Esophagus muscularis mucosa (tissue), 4 donors: ENCODE data around the gene RPS14. TPM values are rescaled to one million over a fixed set of nuclear protein-coding genes. Genes with fewer than 3 reads are reported as not detected.

Source experiments
- DNase-seq: peaks from one replicate; pipeline ENCODE4 v3.0.0-alpha.2; 2017; ENCODE audit errors: extremely low spot score
- H3K27ac ChIP-seq, 4 donors: fragments of 200-600 bp; sonication (generic); replicated peaks in 1 of 4; 1 replicate in 3 of 4; 2 replicates in 1 of 4; pipeline ENCODE4 v1.5.1; 2016 to 2019; ENCODE audit warnings: mild to moderate bottlenecking in 1 of 4
- H3K27me3 ChIP-seq, 4 donors: fragments of 200-600 bp; sonication (generic); one replicate each; pipeline versions ENCODE4 v1.5.1 to v1.6.0; 2016 to 2019
- H3K36me3 ChIP-seq, 4 donors: fragments of 200-600 bp; sonication (generic); one replicate each; pipeline ENCODE4 v1.5.1; 2016 to 2019
- H3K4me1 ChIP-seq, 4 donors: fragments of 200-600 bp; sonication (generic); one replicate each; pipeline ENCODE4 v1.5.1; 2016 to 2019
- H3K4me3 ChIP-seq, 4 donors: fragments of 200-600 bp; sonication (generic); 1 replicate in 2 of 4; 2 replicates in 2 of 4; pipeline ENCODE4 v1.5.1; 2016 to 2019; ENCODE audit warnings: mild to moderate bottlenecking in 4 of 4, moderate library complexity in 1 of 4
- H3K9me3 ChIP-seq, 4 donors: fragments of 200-600 bp; sonication (generic); 1 replicate in 3 of 4; 2 replicates in 1 of 4; pipeline ENCODE4 v1.5.1; 2016 to 2019
- EP300 ChIP-seq: sonication (generic); formaldehyde crosslinking; IDR thresholded peaks from one replicate; pipeline ENCODE4 v1.6.1; 2017; ENCODE audit warnings: antibody characterized with exemption
- POLR2A ChIP-seq: fragments of 450-650 bp; IDR thresholded peaks from one replicate; pipeline ENCODE4 v1.6.1; 2017; ENCODE audit warnings: antibody characterized with exemption, moderate library complexity, mild to moderate bottlenecking, low read depth
- POLR2AphosphoS5 ChIP-seq, 2 donors: sonication (generic); formaldehyde crosslinking; IDR thresholded peaks; one replicate each; pipeline ENCODE4 v1.6.1; 2017; ENCODE audit warnings: antibody characterized with exemption in 2 of 2
- WGBS: methylation state at CpG from one replicate; pipeline ENCODE4 v1.1.5; 2018; 5-methylcytosine and 5-hydroxymethylcytosine counted together
- intact Hi-C: fragments of 100-400 bp; cut with DNase I; formaldehyde crosslinking; loops from one replicate; pipeline ENCODE4 v1.15.1; 2023
- total RNA-seq, 4 donors: library from RNA; depleted of rRNA; stranded (reverse); fragments of >200 nt; gene quantifications; one replicate each; pipeline versions ENCODE4 v1.1.0 to v1.2.1, GENCODE V29; 2016
- TF ChIP-seq, protein P1 (sequence below), 3 experiments: fragments of 200-600 bp in 2 of 3; fragments of 450-650 bp in 1 of 3; sonication (generic) in 2 of 3; IDR thresholded peaks; one replicate each; pipeline ENCODE4 v1.5.1; 2017 to 2019; ENCODE audit warnings: antibody characterized with exemption in 3 of 3, mild to moderate bottlenecking in 2 of 3, moderate library complexity in 1 of 3

The RPS14 gene
- total RNA-seq, 4 donors from 2014 or later: 1,492 to 3,727 (median 2,626) TPM

DNA sequence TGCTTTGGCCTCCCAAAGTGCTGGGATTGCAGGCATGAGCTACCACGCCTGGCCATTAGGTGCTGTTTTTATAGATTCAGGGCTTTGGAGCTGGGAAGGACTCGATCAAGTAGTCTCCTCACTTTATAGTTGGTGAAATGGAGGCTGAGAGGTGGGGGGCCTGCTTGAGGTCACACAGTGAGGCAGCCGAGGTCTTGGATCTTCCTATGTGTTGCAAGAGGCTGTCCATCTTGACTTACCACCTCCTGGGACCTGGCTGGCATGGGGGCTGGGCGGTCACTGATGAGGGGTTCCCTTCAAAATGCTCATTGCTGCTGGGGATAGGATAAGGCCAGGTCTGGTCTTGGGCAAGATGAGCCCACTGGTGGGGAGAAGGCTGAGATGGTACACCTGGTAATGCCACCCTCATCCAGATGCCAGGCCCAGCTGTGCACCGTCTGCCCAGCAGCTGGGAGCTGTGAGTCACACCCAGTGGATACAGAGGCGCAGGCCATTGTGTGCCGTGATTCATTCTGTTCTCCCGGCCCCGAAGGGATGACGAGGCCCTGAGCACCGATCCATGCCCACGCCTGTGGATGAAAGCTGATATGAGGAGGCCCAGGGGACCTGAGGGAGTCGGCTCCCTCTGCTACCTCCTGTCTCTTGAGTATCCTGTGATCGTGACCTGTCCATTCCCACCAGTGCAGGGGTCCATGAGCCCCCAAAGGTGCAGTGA, 47.9 kb upstream of the RPS14 start:
- Histone ChIP-seq H3K9me3 (no peaks in the 10 kb centered on the region), H3K4me3 (no peak overlapping the region), H3K27me3 (no peaks in the 10 kb centered on the region), H3K4me1 (peaks cover 70 to 96% (median 86%) of the 10 kb centered on the region in 4 donors), H3K27ac (peak overlapping the region; percentile 66 to 77 (median 72)), H3K36me3 (no peaks in the 10 kb centered on the region)
- DNase-seq: no peak
- TF ChIP-seq POLR2A (no peak), EP300 (no peak), POLR2AphosphoS5 (IDR thresholded peaks at IDR 0.05) (peak; percentile 61 to 75)
- TF ChIP-seq, protein P1, sequence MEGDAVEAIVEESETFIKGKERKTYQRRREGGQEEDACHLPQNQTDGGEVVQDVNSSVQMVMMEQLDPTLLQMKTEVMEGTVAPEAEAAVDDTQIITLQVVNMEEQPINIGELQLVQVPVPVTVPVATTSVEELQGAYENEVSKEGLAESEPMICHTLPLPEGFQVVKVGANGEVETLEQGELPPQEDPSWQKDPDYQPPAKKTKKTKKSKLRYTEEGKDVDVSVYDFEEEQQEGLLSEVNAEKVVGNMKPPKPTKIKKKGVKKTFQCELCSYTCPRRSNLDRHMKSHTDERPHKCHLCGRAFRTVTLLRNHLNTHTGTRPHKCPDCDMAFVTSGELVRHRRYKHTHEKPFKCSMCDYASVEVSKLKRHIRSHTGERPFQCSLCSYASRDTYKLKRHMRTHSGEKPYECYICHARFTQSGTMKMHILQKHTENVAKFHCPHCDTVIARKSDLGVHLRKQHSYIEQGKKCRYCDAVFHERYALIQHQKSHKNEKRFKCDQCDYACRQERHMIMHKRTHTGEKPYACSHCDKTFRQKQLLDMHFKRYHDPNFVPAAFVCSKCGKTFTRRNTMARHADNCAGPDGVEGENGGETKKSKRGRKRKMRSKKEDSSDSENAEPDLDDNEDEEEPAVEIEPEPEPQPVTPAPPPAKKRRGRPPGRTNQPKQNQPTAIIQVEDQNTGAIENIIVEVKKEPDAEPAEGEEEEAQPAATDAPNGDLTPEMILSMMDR (IDR thresholded peaks at IDR 0.05): no peak
- intact Hi-C loops: no loop called here
- 52% methylated on average over 10 of the region's 14 CpGs for WGBS

DNA sequence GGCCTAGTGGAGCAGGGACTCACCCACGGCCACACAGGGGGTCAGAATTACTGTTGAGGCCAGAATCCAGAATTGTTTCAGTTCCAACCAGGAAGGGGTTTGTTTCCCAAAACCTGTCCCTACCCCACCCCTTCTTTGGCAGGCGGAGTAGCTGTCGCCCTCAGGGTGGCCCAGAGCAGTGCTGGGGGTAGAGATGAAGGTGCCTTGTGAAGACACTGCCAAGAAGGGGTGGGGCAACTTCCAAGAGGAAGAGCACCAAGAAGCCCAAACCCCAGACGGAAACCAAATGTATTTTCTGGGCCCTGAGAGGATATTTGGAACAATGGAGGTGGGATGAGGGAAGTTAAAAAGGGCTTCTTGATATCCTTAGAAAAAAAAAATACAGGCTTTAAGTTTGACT, 47.0 kb upstream of the RPS14 start:
- no peak for DNase-seq
- peak overlapping the region; percentile 66 to 77 (median 72) for H3K27ac ChIP-seq
- H3K9me3 ChIP-seq: no peaks in the 10 kb centered on the region
- H3K27me3 ChIP-seq: no peaks in the 10 kb centered on the region
- WGBS: 79% methylated on average over 4 of the region's 4 CpGs
- TF ChIP-seq POLR2A (no peak), POLR2AphosphoS5 (IDR thresholded peaks at IDR 0.05) (no peak), EP300 (no peak)
- TF ChIP-seq, protein P1 (IDR thresholded peaks at IDR 0.05): no peak
- no peaks in the 10 kb centered on the region for H3K36me3 ChIP-seq
- intact Hi-C loops: no loop called here
- peaks cover 70 to 96% (median 86%) of the 10 kb centered on the region in 4 donors for H3K4me1 ChIP-seq
- no peak overlapping the region for H3K4me3 ChIP-seq

DNA sequence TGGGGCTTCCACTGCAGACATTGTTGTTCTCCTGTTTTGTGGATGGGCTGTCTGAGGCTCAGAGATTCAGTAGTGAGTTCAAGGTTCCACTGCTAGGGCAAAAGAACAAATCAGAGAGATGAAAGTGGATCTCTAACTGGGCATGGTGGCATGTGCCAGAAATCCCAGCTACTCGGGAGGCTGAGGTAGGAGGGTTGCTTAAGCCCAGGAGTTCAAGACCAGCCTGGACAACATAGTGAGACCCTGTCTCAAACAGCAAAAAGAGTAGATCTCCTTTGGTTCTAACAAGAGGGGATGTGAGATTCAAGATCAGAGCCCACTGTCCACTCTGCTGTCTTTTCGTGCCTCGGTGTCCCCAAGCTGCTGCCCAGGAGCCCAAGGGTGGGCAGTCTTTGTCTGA, 46.6 kb upstream of the RPS14 start:
- DNase-seq: no peak
- Histone ChIP-seq H3K4me3 (no peak overlapping the region), H3K4me1 (peaks cover 70 to 96% (median 86%) of the 10 kb centered on the region in 4 donors), H3K27me3 (no peaks in the 10 kb centered on the region), H3K9me3 (no peaks in the 10 kb centered on the region), H3K36me3 (no peaks in the 10 kb centered on the region), H3K27ac (peak overlapping the region; percentile 66 to 77 (median 72))
- TF ChIP-seq, protein P1 (IDR thresholded peaks at IDR 0.05): no peak
- no peak for TF ChIP-seq EP300
- TF ChIP-seq POLR2AphosphoS5 (IDR thresholded peaks at IDR 0.05): no peak
- TF ChIP-seq POLR2A: no peak
- WGBS: 91% methylated on average over 3 of the region's 3 CpGs
- intact Hi-C loops: no loop called here

DNA sequence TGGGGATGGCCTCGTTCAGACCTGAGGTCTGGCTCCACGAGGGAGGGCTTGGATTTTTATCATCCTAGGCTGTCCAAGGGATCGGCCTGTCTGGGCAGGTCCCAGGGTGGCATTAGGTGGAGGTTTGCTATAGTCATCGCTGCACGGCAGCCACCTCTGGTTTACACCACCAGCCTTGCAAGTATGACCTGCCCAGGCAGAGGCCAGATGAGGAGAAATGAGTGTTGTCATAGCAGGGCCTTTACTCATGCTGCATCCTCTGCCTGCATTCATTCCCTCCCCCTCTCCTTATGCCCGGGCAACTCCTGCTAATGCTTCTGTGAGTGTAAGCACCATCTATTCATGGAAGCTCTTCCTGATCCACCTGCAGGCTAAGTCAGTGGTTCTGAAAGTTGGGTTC, 43.1 kb upstream of the RPS14 start:
- H3K4me3 ChIP-seq: no peak overlapping the region
- H3K27me3 ChIP-seq: no peaks in the 10 kb centered on the region
- H3K9me3 ChIP-seq: no peaks in the 10 kb centered on the region
- H3K36me3 ChIP-seq: peaks cover 0 to 5% (median 0%) of the 10 kb centered on the region in 4 donors
- TF ChIP-seq POLR2AphosphoS5 (IDR thresholded peaks at IDR 0.05) (no peak), EP300 (no peak), POLR2A (no peak)
- TF ChIP-seq, protein P1 (IDR thresholded peaks at IDR 0.05): no peak
- WGBS: 49% methylated on average over 4 of the region's 6 CpGs
- DNase-seq: no peak
- peak overlapping the region; percentile 95 to 97 (median 96) for H3K27ac ChIP-seq
- H3K4me1 ChIP-seq: peaks cover 70 to 96% (median 86%) of the 10 kb centered on the region in 4 donors
- intact Hi-C loops: no loop called here
